Activated T-helper 9 cell treated with anti-CD3 and anti-CD28 coated beads, Interleukin-2, amount 50 U/mL, for 16 hours (primary cell): ENCODE results near the gene POLR2L.

Experiments
- DNase-seq: peaks from one replicate; pipeline ENCODE4 v3.0.0-alpha.2; 2020; ENCODE audit warnings: low read depth

POLR2L gene

DNA sequence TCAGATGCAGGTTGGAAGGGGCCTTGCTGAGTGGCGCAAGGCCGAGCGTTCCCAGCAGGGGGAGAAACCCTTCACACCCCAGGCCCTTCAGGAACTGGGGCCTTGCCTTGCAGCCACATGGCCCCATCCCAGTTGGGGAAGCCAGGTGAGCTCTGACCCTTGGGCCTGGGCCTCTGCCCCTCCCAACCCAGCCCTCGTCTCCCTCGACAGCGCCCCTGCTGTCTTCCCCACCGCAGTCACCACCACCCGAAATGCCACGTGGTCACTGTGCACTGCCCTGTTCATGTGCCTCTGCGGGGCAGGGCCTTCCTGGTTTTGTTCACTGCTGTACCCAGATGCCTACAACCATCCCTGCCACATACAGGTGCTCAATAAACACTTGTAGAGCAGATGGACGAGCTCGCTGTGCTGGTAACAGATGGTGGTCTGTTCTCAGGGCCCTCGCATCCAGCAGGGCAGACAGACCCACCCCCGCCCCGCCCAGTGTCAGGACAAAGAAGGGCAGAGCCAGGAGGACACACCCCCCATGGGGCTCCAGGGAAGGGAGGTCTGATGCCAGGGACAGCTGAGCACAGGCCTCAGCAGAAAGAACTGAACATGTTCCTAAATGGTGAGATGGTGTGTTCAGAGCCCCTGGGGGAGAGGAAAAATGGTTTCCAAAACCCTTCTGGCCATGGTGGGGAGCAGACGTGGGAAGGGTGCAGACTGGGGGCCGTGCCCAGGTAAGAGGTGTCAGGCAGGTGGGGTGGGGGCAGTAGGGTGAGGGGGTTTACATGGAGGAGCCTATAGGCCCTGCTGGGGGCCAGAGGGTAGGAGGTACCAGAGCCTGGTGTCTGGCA is 3.7 kb downstream of the POLR2L start:
- DNase-seq: no peak

DNA sequence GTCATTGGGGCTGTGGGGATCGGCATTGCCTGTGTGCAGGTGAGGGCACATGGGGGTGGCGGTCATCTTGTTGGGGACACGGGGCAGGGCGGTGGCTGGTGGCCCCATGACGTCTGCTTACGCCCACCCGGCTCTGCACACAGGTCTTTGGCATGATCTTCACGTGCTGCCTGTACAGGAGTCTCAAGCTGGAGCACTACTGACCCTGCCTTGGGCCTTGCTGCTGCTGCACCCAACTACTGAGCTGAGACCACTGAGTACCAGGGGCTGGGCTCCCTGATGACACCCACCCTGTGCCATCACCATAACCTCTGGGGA is 4.4 kb downstream of the POLR2L start:
- DNase-seq: no peak

DNA sequence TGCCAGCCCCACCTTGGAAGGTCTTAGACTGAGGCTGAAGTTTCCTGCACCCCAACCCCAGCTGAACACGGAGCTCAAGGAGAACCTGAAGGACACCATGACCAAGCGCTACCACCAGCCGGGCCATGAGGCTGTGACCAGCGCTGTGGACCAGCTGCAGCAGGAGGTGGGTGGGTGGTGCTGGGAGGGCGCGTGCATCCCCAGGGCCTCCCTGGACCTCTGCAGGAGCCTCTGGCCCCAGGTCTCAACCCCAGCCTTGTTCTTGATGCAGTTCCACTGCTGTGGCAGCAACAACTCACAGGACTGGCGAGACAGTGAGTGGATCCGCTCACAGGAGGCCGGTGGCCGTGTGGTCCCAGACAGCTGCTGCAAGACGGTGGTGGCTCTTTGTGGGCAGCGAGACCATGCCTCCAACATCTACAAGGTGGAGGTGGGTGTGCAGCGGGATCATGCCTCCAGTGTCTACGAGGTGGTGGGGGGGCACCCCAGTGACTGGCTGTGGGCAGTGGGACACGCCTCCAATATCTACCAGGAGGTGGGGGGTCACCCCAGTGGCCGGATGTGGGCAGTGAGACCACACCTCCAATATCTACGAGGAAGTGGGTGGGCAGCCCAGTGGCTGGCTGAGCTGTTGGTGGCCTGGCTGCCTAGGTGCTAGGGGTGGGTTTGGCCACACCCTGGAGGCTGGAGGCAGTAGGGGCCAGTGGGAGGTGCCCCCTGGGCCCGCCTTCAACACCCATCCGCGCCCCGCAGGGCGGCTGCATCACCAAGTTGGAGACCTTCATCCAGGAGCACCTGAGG is 4.9 kb downstream of the POLR2L start:
- no peak for DNase-seq

DNA sequence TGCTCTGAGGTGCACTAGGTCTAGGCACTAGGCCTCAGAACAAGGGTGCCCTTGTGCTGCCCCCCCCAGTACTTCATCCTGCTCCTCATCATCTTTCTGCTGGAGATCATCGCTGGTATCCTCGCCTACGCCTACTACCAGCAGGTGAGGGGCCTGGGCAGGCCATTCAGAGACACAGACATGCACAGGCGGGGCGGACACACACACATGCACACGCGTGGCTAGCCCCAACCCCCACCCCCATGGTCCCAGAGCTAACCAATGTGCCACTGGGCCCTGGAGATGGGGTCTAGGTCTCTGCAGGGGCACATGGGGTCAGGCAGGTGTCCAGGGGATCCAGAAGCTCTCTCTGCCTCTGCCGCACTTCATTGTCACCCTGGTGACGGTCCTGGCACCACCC is 5.6 kb downstream of the POLR2L start:
- DNase-seq: no peak

DNA sequence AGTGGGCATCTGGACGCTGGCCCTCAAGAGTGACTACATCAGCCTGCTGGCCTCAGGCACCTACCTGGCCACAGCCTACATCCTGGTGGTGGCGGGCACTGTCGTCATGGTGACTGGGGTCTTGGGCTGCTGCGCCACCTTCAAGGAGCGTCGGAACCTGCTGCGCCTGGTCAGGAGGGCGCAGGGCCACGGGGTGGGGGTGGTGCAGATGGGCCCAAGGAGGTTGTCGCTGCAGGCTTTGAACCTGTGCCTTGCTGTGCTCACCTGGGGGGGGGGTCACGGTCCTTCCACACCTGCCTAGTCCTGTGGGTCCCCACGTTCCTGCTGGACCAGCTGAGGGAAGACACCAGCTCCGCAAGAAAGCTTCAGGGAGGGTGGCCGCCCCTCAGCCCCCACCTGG is 6.1 kb downstream of the POLR2L start:
- no peak for DNase-seq

DNA sequence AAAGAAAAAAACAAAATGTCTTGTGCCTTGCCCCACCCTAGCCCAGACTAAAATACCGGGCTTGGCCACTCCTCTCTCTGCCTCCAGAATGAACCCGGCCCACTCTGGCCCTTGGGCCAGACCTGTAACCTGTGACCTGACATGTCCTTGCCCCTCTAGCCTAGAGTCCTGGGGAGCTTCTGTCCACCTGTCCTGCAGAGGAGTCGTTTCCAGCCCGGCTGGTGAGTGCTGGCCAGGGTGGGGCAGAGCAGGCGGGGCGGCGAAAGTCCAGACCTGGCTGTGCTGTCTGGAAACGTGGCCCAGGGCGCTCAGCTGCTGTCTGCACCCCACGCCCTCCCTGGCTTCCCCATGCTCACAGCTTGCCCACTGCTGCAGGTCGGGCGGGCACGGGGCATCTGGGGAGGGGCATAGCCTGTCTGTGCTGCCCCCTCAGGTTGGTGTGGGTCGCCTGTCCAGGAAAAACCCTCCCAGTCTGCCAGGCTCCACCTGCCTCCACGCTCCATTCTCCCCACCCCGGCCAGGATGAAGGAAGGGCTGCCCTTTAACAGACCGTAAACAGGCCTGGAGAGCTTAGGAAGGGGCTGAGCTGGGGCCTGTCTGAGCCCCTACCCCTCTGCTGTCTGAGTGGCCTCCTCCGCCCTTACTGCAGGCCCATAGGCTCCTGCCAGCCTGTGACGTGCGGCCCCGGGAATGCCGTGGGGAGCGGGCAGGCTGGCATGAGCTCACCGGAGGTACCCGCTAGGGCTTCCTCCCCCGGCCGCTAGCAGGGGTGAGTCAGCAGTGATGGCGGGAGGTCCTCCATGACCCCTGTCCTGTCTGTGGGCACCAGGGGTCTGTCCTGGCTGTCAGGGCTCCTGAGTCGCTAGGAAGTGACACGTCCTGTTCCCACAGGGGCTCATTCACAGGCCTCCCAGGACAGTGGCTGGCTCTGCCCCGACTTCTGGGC is 7.7 kb downstream of the POLR2L start:
- no peak for DNase-seq

DNA sequence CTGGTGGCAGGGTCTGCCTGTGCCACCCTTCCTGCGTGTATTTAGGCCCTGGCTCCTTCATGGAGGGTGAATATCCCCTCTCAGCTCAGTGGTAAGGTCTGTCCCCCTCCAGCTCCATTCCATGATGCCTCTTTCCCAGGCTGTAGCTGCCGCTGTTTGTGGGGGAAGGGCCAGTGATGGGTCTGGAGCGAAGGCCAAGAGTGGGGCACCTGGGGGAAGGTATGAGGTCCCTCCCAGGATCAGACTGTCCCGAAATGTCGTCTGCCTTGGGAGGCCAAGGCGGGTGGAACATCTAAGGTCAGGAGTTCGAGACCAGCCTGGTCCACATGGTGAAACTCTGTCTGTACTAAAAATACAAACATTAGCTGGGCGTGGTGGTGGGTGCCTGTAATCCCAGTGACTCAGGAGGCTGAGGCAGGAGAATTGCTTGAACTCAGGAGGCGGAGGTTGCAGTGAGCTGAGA is 8.4 kb downstream of the POLR2L start:
- DNase-seq: no peak

DNA sequence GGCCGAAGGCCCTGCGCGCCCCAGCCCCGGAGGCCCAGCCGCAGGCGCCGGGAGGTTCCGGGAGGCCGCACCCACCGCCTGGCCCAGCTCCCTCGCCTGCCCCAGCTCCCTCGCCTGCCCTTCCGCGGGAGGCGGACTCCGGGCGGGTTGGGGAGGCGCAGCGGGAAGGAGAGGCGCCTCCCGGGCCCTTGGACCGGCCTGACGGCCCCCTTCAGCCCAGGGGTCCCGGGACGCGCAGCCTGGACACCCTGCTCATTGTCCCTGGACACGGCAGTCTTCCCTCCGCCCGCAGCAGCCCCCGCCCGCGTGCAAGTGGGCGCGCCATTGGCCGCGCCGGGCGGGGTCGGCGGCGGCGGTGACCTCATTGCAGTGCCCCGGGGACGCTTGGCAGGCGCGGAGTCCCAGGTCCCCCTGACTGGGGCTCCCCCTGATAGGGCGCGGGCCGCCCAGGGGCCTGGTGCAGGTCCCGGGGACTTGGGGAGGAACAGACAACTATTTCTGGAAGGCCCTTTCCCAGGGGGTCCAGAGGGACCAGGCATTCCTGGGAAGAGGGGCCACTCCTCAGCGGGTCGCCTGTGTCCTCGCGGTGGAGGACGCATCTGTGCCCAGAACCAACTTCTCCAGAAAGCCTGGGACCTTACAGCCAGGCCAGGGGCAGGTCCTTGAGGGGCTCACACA is 9.1 kb downstream of the POLR2L start:
- DNase-seq: no peak

DNA sequence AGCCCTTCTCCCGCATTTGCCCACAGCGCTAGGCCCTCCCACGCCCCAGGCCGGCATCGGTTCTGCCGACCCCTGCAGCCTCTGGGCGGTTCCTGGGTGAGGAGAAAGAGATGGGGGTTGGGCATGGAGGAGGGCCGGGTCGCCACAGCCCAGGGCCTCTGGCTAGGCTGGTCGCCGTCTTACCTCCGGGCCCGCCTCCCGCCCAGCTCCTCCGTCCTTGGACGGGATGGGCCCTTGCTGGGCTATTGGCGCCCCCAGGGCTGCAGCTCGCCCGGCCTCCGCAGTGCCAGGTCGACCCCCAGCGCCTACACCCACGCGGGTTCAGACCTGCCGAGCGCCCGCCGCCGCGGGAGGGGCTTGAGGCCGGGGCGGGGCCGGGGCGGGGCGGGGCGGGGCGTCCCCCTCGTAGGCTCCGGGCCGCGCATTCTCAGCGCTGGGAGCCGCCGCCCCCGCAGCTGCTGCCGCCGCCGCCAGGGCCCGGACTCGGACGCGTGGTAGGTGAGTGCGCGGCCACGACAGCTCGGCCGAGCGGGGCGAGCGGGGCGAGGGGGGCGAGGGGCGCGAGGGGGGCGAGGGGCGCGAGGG is 9.7 kb downstream of the POLR2L start, which contains the start of gene CD151:
CD151 (plus strand) TSS at position 424 of the 585 bp plus-strand sequence. CDS start 3,118 bp downstream, outside the sequence.
- DNase-seq: no peak

DNA sequence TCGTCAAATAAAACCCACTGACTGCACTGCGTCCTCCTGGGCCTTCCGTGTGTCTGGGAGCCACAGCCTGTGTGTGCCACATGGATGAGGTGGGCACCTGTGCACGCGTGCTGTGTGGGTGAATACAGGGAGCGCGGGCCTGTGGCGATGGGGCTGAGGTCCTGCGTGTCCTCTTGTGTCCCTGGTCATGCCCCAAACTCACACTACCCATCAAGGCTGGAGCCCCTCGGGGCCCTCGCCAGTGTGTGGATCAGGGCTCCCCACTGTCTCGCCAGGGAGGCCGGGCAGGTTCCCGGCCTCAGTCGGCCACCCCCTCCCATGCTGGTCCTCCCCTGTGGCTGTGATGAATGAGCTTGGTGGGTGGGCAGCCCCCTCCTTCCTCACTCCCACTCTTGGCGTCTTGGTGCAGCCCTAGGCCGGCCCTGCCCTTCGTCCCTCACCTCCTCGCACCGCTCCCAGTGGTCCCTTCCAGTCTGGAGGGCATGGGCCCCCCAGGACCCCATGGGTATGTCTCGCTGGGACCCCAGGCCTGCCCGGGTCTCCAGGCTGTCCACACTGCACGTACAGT is 10.3 kb downstream of the POLR2L start:
- no peak for DNase-seq

DNA sequence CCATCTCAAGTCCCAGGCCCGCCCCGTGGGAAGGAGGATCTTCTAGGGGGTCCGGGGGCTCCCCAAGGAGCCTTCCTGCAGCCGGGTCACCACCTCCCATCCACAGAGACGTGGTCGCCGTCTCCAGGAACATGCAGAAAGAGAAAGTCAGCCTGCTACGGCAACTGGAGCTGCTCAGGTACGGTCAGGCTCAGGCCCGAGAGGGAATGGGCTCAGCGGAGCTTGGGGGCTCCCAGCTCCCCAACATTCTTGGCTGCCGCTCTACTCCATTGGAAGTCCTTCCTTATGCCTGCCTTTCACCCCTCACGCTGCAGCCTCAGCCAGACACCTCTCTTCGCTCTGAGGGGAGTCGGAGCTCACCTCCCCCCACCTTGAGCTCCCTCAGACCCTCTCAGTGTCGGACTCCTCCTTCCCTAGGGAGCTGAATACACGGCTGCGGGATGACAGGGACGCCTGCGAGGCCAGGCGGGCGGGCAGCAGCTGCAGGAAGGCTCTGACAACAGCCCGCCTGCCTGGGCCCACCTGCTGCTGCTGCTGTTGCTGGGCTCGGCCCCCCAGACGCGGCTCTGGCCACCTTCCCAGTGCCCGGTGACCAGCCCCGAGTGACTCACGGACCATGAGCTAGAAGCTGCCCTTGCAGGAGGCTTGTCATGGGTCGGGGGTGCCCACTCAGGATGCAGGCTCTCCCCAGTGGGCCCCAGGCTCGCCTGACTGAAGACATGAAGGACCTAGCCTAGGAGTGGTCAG is 11.0 kb downstream of the POLR2L start:
- no peak for DNase-seq

DNA sequence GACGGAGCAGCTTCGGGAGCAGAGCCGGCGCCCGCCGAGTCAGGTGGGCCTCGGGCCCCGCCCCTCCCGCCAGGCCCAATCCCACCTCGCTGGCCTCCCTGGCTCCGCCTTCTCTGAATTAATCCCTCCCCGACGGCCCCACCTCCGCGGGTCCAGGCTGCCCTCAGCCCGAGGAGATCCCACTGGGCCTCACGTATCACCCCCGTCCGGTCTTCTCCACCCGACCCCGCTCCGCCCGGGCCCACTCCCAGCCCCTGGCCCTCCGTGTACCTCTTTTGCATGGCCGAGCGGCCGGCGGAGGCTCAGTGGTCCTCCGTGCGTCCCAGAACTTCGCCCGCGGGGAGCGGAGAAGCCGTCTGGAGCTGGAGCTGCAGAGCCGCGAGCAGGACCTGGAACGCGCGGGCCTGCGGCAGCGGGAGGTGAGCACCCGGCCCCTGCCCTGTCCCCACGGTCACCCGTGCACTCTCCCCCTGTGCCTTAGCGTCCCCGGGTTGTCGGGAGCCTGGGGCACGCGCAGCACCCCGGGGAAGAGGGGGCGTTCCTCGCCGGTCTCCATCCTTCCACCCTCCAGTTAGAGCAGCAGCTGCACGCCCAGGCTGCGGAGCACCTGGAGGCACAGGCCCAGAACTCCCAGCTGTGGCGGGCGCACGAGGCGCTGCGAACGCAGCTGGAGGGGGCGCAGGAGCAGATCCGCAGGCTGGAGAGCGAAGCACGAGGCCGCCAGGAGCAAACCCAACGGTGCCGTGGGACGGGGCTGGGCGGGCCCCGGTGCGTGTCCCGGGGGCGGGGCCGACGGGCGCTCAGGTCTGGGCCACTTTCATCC is 11.8 kb downstream of the POLR2L start:
- DNase-seq: no peak

DNA sequence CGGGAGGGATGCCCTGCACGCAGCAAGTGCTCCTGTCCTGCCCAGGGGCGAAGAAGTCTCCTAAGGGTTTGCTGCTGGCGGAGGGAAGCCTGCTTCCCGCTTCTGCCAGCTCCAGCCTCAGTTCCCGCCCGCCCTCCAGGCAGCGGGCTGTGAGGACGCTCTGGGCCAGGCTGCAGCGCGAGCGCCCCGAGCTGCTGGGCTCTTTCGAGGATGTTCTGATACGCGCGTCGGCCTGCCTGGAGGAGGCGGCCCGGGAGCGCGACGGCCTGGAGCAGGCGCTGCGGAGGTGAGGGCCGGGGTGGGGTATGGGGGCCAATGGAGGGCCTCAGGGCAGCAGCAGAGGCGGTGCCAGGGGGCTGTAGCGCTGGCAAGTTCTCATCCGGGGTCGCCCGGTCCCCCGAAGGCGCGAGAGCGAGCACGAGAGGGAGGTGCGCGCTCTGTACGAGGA is 12.5 kb downstream of the POLR2L start:
- DNase-seq: no peak

DNA sequence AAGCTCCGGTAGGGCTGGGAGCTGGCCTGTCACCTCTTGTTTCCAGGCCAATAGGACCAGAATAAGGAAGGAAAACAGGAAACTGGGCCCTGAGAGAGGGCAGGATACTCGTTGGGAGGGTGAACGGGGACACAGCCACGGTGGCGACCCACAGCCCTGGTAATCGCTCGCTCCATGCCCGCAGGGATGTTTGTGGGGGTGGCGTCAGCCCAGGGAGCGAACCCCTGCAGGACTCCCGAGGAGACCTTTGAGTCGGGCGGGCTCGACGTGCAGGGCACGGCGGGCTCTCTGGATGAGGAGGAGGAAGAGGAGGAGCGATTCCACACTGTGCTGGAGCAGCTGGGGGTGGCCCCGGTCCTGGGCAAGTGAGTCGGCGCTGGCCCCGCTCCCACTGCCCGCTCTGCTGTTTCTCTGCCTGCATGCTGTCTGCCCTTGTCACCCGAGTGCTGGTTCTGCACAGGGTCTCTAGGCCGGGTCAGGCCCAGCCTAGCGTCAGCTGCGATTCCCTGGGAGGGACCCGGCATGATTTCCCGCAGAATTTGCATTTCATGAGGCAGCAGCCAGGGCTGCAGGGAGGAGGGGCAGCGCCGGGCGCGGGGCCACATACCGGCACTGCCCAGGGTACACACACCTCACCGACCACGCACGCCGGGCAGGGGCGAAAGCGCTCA is 13.0 kb downstream of the POLR2L start:
- DNase-seq: no peak

DNA sequence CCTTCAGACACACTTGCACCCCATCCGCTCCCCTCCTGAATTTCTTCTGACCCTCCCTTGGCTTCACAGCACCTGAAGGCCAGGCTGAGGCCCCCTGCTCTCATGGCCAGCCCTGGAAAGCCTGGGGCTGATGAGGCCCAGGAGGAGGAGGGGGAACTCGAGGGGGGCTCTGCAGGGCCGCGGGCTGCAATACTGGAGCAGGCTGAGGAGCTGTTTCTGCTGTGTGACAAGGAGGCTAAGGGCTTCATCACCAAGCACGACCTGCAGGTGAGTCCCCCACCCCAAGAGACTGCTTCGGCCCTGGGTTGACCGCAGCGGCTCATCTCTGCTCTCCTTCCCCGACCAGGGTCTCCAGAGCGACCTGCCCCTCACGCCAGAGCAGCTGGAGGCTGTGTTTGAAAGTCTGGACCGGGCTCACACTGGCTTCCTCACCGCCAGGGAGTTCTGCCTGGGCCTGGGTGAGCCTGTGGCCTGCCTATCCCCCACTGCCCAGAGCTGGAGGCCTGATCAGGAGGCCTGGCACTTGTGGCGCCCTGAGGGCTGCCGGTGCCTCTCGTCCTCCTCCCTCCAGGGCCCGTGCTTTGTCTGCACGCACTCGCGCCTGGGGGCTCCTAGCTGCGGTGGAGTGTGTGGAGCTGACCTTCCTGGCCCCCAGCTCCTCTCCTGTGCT is 13.7 kb downstream of the POLR2L start:
- no peak for DNase-seq

DNA sequence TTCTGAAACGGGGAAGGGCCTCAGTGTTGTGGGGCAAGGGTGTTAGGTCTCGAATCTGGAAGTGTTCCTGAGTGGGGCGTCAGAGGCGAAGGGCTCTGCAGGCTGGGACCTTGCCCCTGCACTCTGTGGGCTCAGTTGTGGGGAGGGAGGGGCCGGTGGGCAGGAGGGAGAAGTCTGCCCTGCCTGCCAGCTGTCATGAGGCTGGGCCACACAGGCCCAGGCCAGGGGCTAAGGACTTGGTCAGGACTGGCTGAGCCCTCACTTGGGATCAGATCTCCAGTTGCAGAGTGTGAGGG is 14.5 kb downstream of the POLR2L start, which contains the start of gene CRACR2B:
CRACR2B (plus strand) TSS at position 23 of the 296 bp plus-strand sequence. CDS start 689 bp downstream, outside the sequence.
- no peak for DNase-seq

DNA sequence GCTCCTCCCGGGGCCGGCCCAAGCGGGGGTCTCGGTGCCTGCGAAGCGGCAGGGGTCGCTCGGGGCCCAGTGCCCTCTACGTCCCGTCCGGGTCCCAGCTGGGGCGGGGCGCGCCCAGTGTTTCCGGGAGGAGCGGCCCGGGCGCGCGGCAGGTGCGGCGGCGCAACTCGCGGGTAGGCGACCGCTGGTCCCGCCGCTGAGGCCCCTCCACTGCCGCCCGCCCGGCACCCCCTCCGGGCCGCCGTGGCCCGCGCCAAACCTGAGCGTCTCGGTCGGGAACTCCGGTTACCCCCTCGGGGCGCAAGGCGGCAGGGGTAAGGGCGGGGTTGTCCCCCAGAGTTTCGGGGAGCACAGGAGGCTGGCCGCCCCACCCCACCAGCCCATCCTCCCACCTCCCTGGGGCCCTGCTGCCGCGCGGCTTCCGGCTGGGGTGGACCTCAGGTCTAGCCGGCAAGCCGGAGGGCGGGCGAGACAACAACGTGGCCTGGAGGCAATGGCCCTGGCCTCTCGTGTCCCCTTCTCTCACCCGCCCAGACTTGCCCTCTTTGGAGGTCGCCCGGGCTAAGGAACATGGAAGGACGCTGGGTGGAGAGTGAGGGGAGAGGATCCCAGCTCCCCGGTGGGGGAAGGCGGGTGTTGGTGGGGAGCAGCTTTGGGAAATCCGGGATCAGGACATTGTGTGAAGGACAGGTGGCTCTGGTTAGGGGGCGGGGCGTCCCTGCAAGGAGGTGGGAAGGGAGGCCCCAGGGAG is 15.0 kb downstream of the POLR2L start:
- DNase-seq: no peak

DNA sequence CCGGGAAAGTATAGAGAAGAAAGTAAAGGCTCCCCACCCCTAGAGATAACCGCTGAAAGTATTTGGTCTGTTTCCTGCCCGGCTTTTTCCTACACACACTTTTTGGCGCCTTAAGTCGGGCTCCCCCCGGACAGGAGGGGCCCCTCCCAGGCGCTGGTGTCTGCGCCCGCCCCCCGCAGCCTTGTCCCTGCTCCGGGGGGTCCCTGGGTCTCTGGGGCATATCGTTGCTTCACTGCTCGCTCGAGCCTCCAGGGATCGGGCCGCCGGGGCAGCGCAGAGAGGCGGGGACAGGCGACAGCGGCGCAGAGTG is 15.5 kb downstream of the POLR2L start:
- DNase-seq: no peak
